Activated T-cell treated with anti-CD3 and anti-CD28 coated beads for 4 hours (primary cell): ENCODE data around the gene POLR1D.

Experiments
- DNase-seq: peaks from one replicate; pipeline ENCODE4 v3.0.0-alpha.2; 2020

Gene POLR1D

GRCh38 chr13:27641711-27642502 is 20.2 kb downstream of the POLR1D start:
- no peak for DNase-seq

GRCh38 chr13:27643334-27644132 is 21.8 kb downstream of the POLR1D start:
- DNase-seq: no peak

- no peak for DNase-seq
These were observed 22.6 kb downstream of the POLR1D start for GRCh38 chr13:27644302-27644701.

GRCh38 chr13:27650312-27650711 is 28.6 kb downstream of the POLR1D start:
- DNase-seq: no peak

GRCh38 chr13:27654059-27654458 is 32.4 kb downstream of the POLR1D start:
- DNase-seq: no peak

GRCh38 chr13:27654816-27655215 is 33.1 kb downstream of the POLR1D start:
- DNase-seq: no peak

GRCh38 chr13:27657724-27658123 is 36.0 kb downstream of the POLR1D start:
- no peak for DNase-seq

GRCh38 chr13:27658546-27658945 is 36.9 kb downstream of the POLR1D start:
- no peak for DNase-seq

- DNase-seq: no peak
These were observed 37.6 kb downstream of the POLR1D start for GRCh38 chr13:27659145-27659865.

GRCh38 chr13:27660511-27660910 is 38.8 kb downstream of the POLR1D start:
- no peak for DNase-seq

- DNase-seq: no peak
These were observed 39.3 kb downstream of the POLR1D start for GRCh38 chr13:27661017-27661416.

GRCh38 chr13:27662738-27663470 is 41.2 kb downstream of the POLR1D start:
- no peak for DNase-seq

GRCh38 chr13:27663947-27664346 is 42.3 kb downstream of the POLR1D start:
- no peak for DNase-seq

GRCh38 chr13:27665333-27665732 is 43.6 kb downstream of the POLR1D start:
- no peak for DNase-seq

- no peak for DNase-seq
These were observed 44.1 kb downstream of the POLR1D start for GRCh38 chr13:27665761-27666160.

- DNase-seq: no peak
These were observed 45.3 kb downstream of the POLR1D start for GRCh38 chr13:27666951-27667350.

GRCh38 chr13:27667946-27668345 is 46.3 kb downstream of the POLR1D start:
- DNase-seq: no peak

GRCh38 chr13:27670861-27671260 is 49.2 kb downstream of the POLR1D start:
- no peak for DNase-seq

GRCh38 chr13:27672025-27672424 is 50.3 kb downstream of the POLR1D start:
- no peak for DNase-seq
